OCI-LY7 (cell line): ENCODE measurements around the gene PLA2G4B. TPM values are rescaled to one million over a fixed set of nuclear protein-coding genes. Genes with fewer than 3 reads are reported as not detected.

ENCODE experiments used
- BruUV-seq: library from RNA; stranded (reverse); fragments of 400-500 nt; replicated peaks from 2 replicates; lab custom pipeline; 2021; lab: Mats Ljungman, UMichigan
- CTCF ChIA-PET: fragments of 300-600 bp; sonication (Branson Sonifier 250); formaldehyde crosslinking; loops from one replicate; lab custom pipeline; 2022; ENCODE audit warnings: antibody characterized with exemption; ENCODE audit not compliant: unreplicated experiment; lab: Charles Lee
- POLR2A ChIA-PET: fragments of 300-600 bp; sonication (Branson Sonifier 250); formaldehyde crosslinking; loops from one replicate; lab custom pipeline; 2022; ENCODE audit warnings: antibody characterized with exemption; lab: Charles Lee
- DNase-seq: peaks from one replicate; pipeline ENCODE4 v3.0.0-alpha.2; 2015; ENCODE audit warnings: low spot score
- H2AFZ ChIP-seq: fragments of 200-600 bp; sonication (generic), shearing (Covaris generic); 2 replicates; pipeline ENCODE4 v1.6.1; 2014; ENCODE audit warnings: mild to moderate bottlenecking, antibody characterized with exemption, low read length, moderate library complexity
- H3K27ac ChIP-seq: fragments of 200-600 bp; sonication (generic); 2 replicates; pipeline ENCODE4 v1.5.1; 2014; ENCODE audit warnings: mixed run types, low read depth, mild to moderate bottlenecking, moderate library complexity, low read length, inconsistent platforms; ENCODE audit not compliant: poor library complexity, severe bottlenecking
- H3K36me3 ChIP-seq: fragments of 200-600 bp; sonication (generic); 2 replicates; pipeline ENCODE4 v1.6.1; 2014; ENCODE audit warnings: mild to moderate bottlenecking, antibody characterized with exemption, low read length, moderate library complexity, mixed read lengths; ENCODE audit not compliant: insufficient read depth
- H3K4me1 ChIP-seq: fragments of 200-600 bp; sonication (generic); 2 replicates; pipeline ENCODE4 v1.5.1; 2014; ENCODE audit warnings: mild to moderate bottlenecking, low read length; ENCODE audit not compliant: insufficient read depth, poor library complexity, severe bottlenecking
- H3K4me2 ChIP-seq: fragments of 200-600 bp; sonication (generic); 2 replicates; pipeline ENCODE4 v1.6.1; 2014; ENCODE audit warnings: mild to moderate bottlenecking, low read length
- H3K4me3 ChIP-seq: fragments of 200-600 bp; sonication (generic); 2 replicates; pipeline ENCODE4 v1.5.1; 2014; ENCODE audit warnings: mild to moderate bottlenecking, low read depth, low read length; ENCODE audit not compliant: poor library complexity, severe bottlenecking
- H3K79me2 ChIP-seq: fragments of 200-600 bp; sonication (generic); 2 replicates; pipeline ENCODE4 v1.6.1; 2016; ENCODE audit warnings: low read depth, mild to moderate bottlenecking, low read length, moderate library complexity, mixed read lengths; ENCODE audit not compliant: insufficient read depth
- H3K9me2 ChIP-seq: fragments of 200-600 bp; sonication (generic); 2 replicates; pipeline ENCODE4 v1.6.1; 2016; ENCODE audit warnings: mild to moderate bottlenecking, low read length, mixed read lengths; ENCODE audit not compliant: insufficient read depth
- H3K9me3 ChIP-seq: fragments of 200-600 bp; sonication (generic); 2 replicates; pipeline ENCODE4 v1.6.1; 2014; ENCODE audit warnings: mild to moderate bottlenecking, mixed run types, low read length, mixed read lengths
- H4K20me1 ChIP-seq: fragments of 200-600 bp; sonication (generic); 2 replicates; pipeline ENCODE4 v1.6.1; 2014; ENCODE audit warnings: mild to moderate bottlenecking, antibody characterized with exemption, low read length, moderate library complexity, mixed read lengths; ENCODE audit not compliant: insufficient read depth
- EZH2phosphoT487 ChIP-seq: fragments of 200-600 bp; sonication (generic); IDR thresholded peaks from 2 replicates; pipeline ENCODE4 v1.6.1; 2018; ENCODE audit warnings: low read depth, borderline replicate concordance, mild to moderate bottlenecking, mixed run types, antibody characterized with exemption, low read length, moderate library complexity, mixed read lengths
- intact Hi-C: fragments of 100-400 bp; cut with micrococcal nuclease; formaldehyde crosslinking; loops from one replicate; pipeline ENCODE4 v1.10.0; 2022; ENCODE audit not compliant: unreplicated experiment
- total RNA-seq, 2 experiments: library from RNA; depleted of rRNA in 1 of 2; stranded (reverse); fragments of >200 nt in 1 of 2; shearing (Covaris generic) in 1 of 2; gene quantifications; 2 replicates each; pipeline ENCODE4 v1.2.3, GENCODE V29; 2014 to 2022
- TF ChIP-seq, protein P1 (sequence below): fragments of 200-600 bp; sonication (generic); conservative IDR thresholded peaks from 2 replicates; pipeline ENCODE4 v1.5.1; 2014; ENCODE audit warnings: mild to moderate bottlenecking, antibody characterized with exemption, low read length, moderate library complexity, mixed read lengths

PLA2G4B gene
- total RNA-seq, 2 experiments from 2014 or later: 9.5 to 11.1 TPM

DNA sequence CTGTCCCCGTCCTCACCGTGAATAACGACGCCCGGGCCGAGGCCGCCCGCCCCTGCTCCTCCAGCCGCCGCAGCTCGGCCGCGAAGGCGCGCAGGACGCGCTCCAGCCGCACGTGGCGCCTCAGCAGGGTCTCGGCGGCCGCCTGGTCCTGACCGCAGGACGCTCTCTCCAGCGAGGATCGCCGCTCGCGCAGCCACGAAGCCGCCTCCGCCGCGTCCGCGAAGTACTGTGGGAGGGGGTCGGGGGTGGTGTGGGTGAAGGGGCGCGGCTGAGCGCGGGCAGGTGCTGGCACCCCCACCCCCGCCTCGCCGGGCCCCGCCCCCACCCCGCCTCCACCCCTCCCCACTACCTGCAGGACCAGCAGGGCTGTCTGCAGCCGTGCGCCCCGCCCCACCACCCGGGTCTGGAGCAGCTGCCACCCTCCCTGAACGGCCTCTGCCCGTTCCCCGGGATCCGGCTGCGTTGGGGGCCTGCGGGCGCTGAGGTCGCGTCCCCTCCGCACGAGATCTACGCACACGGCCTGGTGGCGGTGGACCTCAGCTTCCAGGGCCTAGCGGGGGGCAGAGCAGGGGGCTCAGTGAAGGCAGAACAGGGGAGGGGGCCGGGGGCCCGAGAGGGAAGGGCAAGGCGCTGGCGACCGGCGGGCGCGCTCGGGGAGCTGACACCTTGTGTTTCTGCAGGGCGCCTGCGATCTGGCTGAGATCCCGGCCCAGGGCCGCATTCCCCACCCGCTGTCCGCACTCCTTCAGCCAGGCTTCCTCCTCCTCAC, 43.5 kb downstream of the PLA2G4B start:
- H2AFZ ChIP-seq: no peak overlapping the region
- H3K4me1 ChIP-seq: no peaks in the 10 kb centered on the region
- H3K4me3 ChIP-seq: no peak overlapping the region
- intact Hi-C loops: no loop called here
- no peaks in the 10 kb centered on the region for H3K9me3 ChIP-seq
- ChIA-PET POLR2A (no interaction called here), CTCF (no interaction called here)
- TF ChIP-seq EZH2phosphoT487: no peak
- TF ChIP-seq, protein P1, sequence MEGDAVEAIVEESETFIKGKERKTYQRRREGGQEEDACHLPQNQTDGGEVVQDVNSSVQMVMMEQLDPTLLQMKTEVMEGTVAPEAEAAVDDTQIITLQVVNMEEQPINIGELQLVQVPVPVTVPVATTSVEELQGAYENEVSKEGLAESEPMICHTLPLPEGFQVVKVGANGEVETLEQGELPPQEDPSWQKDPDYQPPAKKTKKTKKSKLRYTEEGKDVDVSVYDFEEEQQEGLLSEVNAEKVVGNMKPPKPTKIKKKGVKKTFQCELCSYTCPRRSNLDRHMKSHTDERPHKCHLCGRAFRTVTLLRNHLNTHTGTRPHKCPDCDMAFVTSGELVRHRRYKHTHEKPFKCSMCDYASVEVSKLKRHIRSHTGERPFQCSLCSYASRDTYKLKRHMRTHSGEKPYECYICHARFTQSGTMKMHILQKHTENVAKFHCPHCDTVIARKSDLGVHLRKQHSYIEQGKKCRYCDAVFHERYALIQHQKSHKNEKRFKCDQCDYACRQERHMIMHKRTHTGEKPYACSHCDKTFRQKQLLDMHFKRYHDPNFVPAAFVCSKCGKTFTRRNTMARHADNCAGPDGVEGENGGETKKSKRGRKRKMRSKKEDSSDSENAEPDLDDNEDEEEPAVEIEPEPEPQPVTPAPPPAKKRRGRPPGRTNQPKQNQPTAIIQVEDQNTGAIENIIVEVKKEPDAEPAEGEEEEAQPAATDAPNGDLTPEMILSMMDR: no peak
- H3K36me3 ChIP-seq: no peaks in the 10 kb centered on the region
- no peak overlapping the region for H3K27ac ChIP-seq
- H3K9me2 ChIP-seq: no peaks in the 10 kb centered on the region
- H3K79me2 ChIP-seq: no peaks in the 10 kb centered on the region
- no peaks in the 10 kb centered on the region for H4K20me1 ChIP-seq
- BruUV-seq: no TSS peak
- H3K4me2 ChIP-seq: no peak overlapping the region
- DNase-seq: no peak

DNA sequence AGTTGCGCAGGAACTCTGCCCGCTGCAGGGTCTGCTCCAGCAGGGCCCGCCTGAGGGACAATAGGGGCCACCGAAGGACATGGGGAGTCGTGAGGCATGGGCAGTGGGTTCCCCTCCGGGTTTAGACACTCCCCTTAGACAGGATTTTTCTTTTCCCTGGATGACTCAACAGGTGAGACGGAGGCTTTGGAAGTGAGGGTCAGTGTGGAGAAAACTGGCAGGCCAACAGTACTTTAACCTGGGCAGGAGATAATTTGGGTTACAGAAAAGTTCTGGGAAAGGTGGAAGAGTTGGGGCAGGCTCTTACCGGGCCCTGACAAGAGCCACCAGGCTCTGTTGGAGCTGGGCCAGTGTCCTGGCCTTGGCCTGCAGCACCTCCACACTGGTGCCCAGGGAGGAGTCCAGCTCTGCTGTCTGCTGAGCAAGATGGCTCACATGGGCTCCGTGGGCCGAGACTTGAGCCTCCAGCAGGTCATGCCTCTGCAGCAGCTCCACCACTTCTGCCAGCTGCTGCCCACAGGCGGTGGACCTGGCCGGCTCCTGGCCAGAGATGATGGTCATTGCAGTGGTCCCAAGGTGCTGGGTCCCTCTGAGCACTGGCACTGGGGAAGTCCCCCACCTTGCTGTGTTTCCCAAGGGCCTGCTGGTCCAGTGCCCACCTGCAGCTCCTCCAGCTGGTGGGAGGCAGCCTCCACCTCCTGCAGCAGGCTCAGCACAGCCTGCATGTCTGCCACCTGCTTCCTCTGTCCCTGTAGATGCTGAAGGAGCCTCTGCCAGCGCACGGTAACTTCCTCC, 44.2 kb downstream of the PLA2G4B start:
- intact Hi-C loops: no loop called here
- POLR2A ChIA-PET: no interaction called here
- no peak overlapping the region for H3K4me2 ChIP-seq

More for the DNA sequence above, 44.2 kb downstream of the PLA2G4B start:
- Histone ChIP-seq H3K9me2 (no peaks in the 10 kb centered on the region), H4K20me1 (no peaks in the 10 kb centered on the region), H3K9me3 (no peaks in the 10 kb centered on the region), H3K36me3 (no peaks in the 10 kb centered on the region), H3K79me2 (no peaks in the 10 kb centered on the region), H2AFZ (no peak overlapping the region), H3K4me1 (no peaks in the 10 kb centered on the region), H3K4me3 (no peak overlapping the region), H3K27ac (no peak overlapping the region)
- no TSS peak for BruUV-seq
- DNase-seq: peak; percentile 25
- CTCF ChIA-PET: no interaction called here
- TF ChIP-seq, protein P1: no peak
- TF ChIP-seq EZH2phosphoT487: no peak
